BLaER1 treated with 17β-estradiol and CSF1 and Interleukin-3, amounts not matched to agents 10 nM and 100 nM (cell line): ENCODE results near the gene GOLT1A.
A peak's percentile ranks its signal among the peaks of the same experiment; 100 is the strongest.

Experiments used
- H3K27ac ChIP-seq, 11 experiments: shearing (Covaris generic); formaldehyde crosslinking; 2 replicates each; pipeline ENCODE4 v1.8.1; 2022
- H3K27me3 ChIP-seq, 11 experiments: shearing (Covaris generic); formaldehyde crosslinking; 2 replicates each; pipeline ENCODE4 v1.8.1; 2022
- H3K36me3 ChIP-seq, 11 experiments: shearing (Covaris generic); formaldehyde crosslinking; 2 replicates each; pipeline ENCODE4 v1.8.1; 2022
- H3K4me1 ChIP-seq, 10 experiments: shearing (Covaris generic); formaldehyde crosslinking; 2 replicates each; pipeline ENCODE4 v1.8.1; 2022
- H3K4me2 ChIP-seq, 11 experiments: shearing (Covaris generic); formaldehyde crosslinking; 2 replicates each; pipeline ENCODE4 v1.8.1; 2022
- H3K4me3 ChIP-seq, 10 experiments: shearing (Covaris generic); formaldehyde crosslinking; 2 replicates each; pipeline ENCODE4 v1.8.1; 2022
- H3K9ac ChIP-seq, 11 experiments: shearing (Covaris generic); formaldehyde crosslinking; 2 replicates each; pipeline ENCODE4 v1.8.1; 2022
- H3K9me3 ChIP-seq, 11 experiments: shearing (Covaris generic); formaldehyde crosslinking; replicated peaks in 1 of 11; 2 replicates each; pipeline ENCODE4 v1.8.1; 2022
- H4K20me1 ChIP-seq, 11 experiments: shearing (Covaris generic); formaldehyde crosslinking; 2 replicates each; pipeline ENCODE4 v1.8.1; 2022
- Cebpa-rat ChIP-seq, 11 experiments: shearing (Covaris generic); IDR thresholded peaks; 2 replicates each; pipeline ENCODE4 v1.8.1; 2022

The GOLT1A gene

DNA sequence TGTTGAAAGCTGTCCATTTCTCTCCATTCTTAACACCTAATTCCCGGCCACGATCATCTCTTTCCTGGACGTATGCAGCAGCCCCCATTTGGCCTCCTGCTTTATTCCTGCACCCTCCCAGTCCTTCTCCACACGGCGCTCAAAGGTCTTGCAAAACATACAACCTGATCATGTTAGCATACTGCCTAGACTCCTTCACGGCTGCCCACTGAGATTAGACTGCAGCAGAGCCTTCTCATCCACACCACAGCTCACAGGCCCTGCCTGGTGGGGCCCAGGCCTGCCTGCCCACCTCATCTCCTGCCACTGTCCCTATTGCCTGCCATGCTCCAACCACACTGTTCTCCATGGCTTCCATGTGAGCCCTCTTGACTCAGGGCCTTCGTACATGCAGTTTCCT, 2.7 kb downstream of the GOLT1A start:
- Histone ChIP-seq H3K27me3 (no peaks in the 10 kb centered on the region), H3K9ac (no peak overlapping the region), H3K9me3 (no peaks in the 10 kb centered on the region), H3K4me2 (peak overlapping the region in 3 of 11 experiments; percentile 4 to 95 (median 25); a peak in 3 of 22 replicates), H3K36me3 (no peaks in the 10 kb centered on the region), H4K20me1 (no peaks in the 10 kb centered on the region), H3K27ac (peak overlapping the region in 3 of 11 experiments; percentile 78 to 90 (median 88); a peak in 4 of 22 replicates), H3K4me1 (peaks cover 7 to 51% (median 28%) of the 10 kb centered on the region in 10 experiments), H3K4me3 (no peak overlapping the region)
- TF ChIP-seq Cebpa-rat (IDR thresholded peaks at IDR 0.05), result no peak

DNA sequence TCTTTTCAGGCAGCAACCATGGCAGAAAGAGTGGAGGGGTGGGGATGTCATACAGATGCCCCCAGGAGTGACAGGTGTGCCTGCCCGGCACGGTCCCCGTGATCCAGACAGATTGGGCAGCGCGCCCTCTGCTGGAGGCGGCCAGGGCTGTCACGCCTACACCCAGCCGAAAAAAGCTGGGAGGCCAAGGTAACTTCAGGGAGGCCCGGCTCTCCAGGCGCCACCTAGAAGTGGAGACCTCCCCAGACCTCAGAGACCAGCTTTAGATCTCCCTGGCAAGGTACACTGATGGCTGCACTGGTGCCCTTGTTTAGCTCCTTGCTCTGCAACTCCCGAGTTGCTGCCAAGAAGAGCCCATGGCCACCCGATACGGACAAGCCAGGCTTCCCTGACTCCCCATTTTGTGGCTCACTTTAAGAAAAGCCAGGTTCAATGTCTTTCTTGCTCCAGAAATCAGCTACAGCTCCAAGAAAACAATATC, 6.6 kb downstream of the GOLT1A start:
- Histone ChIP-seq H3K9ac (no peak overlapping the region), H3K4me2 (peak overlapping the region in 2 of 11 experiments; percentile 1 to 22; a peak in 3 of 22 replicates), H3K27me3 (no peaks in the 10 kb centered on the region), H3K4me1 (peaks cover 0 to 21% (median 6%) of the 10 kb centered on the region in 10 experiments; a peak in 7 of 20 replicates), H3K36me3 (no peaks in the 10 kb centered on the region), H3K9me3 (no peaks in the 10 kb centered on the region), H4K20me1 (no peaks in the 10 kb centered on the region), H3K4me3 (no peak overlapping the region), H3K27ac (0 out of 22 replicates have a peak overlapping the region, but pooled peaks of 1 of the 11 experiments have one; percentile 18)
- no peak for TF ChIP-seq Cebpa-rat (IDR thresholded peaks at IDR 0.05)

GRCh38 chr1:204206121-204206520, 7.7 kb downstream of the GOLT1A start:
- H3K27ac ChIP-seq, result no peak overlapping the region
- H4K20me1 ChIP-seq, result no peaks in the 10 kb centered on the region
- no peaks in the 10 kb centered on the region for H3K9me3 ChIP-seq
- no peaks in the 10 kb centered on the region for H3K27me3 ChIP-seq
- no peak overlapping the region for H3K4me2 ChIP-seq
- H3K4me1 ChIP-seq, result peaks cover 0 to 13% (median under 1%) of the 10 kb centered on the region in 10 experiments; a peak in 4 of 20 replicates
- no peaks in the 10 kb centered on the region for H3K36me3 ChIP-seq
- no peak overlapping the region for H3K9ac ChIP-seq
- H3K4me3 ChIP-seq, result no peak overlapping the region
- no peak for TF ChIP-seq Cebpa-rat (IDR thresholded peaks at IDR 0.05)

DNA sequence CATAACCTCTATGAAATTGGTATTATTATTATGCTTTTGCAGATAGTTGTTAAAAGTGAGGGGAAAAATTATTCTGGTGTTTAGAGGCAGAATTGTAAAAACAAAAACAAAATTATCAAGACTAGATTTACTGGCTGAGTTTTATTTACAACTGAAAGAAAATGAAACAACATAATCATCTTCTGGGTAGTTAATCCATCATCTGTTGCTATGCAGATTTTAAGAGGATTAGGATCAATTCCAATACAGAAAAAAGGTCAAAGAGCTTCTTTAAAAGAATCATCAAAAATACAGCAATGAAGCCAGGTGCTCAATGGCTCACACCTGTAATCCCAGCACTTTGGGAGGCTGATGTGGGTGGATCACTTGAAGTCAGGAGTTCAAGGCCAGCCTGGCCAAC, 8.3 kb downstream of the GOLT1A start:
- no peaks in the 10 kb centered on the region for H3K36me3 ChIP-seq
- no peak overlapping the region for H3K27ac ChIP-seq
- H4K20me1 ChIP-seq, result no peaks in the 10 kb centered on the region
- H3K9me3 ChIP-seq, result no peaks in the 10 kb centered on the region
- no peak overlapping the region for H3K4me3 ChIP-seq
- no peaks in the 10 kb centered on the region for H3K27me3 ChIP-seq
- peaks cover 0 to 11% (median 2%) of the 10 kb centered on the region in 10 experiments; a peak in 5 of 20 replicates for H3K4me1 ChIP-seq
- TF ChIP-seq Cebpa-rat (IDR thresholded peaks at IDR 0.05), result no peak
- no peak overlapping the region for H3K4me2 ChIP-seq
- H3K9ac ChIP-seq, result no peak overlapping the region

GRCh38 chr1:204204944-204205343, 8.8 kb downstream of the GOLT1A start:
- Histone ChIP-seq H3K27me3 (no peaks in the 10 kb centered on the region), H4K20me1 (no peaks in the 10 kb centered on the region), H3K4me3 (no peak overlapping the region), H3K27ac (no peak overlapping the region), H3K36me3 (no peaks in the 10 kb centered on the region), H3K4me1 (peaks cover 0 to 11% (median 2%) of the 10 kb centered on the region in 10 experiments; a peak in 6 of 20 replicates), H3K9ac (no peak overlapping the region), H3K9me3 (no peaks in the 10 kb centered on the region), H3K4me2 (no peak overlapping the region)
- TF ChIP-seq Cebpa-rat (IDR thresholded peaks at IDR 0.05), result no peak

- Histone ChIP-seq H3K4me3 (no peak overlapping the region), H3K4me1 (peaks cover 11 to 28% (median 17%) of the 10 kb centered on the region in 10 experiments), H4K20me1 (no peaks in the 10 kb centered on the region; a peak in 1 of 22 replicates), H3K4me2 (no peak overlapping the region), H3K9me3 (no peaks in the 10 kb centered on the region), H3K36me3 (no peaks in the 10 kb centered on the region), H3K9ac (no peak overlapping the region), H3K27me3 (no peaks in the 10 kb centered on the region), H3K27ac (no peak overlapping the region)
- TF ChIP-seq Cebpa-rat (IDR thresholded peaks at IDR 0.05), result no peak
These were observed 10.5 kb downstream of the GOLT1A start for GRCh38 chr1:204203206-204203767.

- Histone ChIP-seq H3K27me3 (no peaks in the 10 kb centered on the region), H3K36me3 (no peaks in the 10 kb centered on the region), H3K9me3 (no peaks in the 10 kb centered on the region), H3K4me1 (peaks cover 11 to 35% (median 22%) of the 10 kb centered on the region in 10 experiments), H3K4me2 (no peak overlapping the region), H4K20me1 (no peaks in the 10 kb centered on the region; a peak in 1 of 22 replicates), H3K4me3 (no peak overlapping the region), H3K27ac (no peak overlapping the region), H3K9ac (no peak overlapping the region)
- TF ChIP-seq Cebpa-rat (IDR thresholded peaks at IDR 0.05), result no peak
These were observed 11.3 kb downstream of the GOLT1A start for GRCh38 chr1:204202481-204202880.

- TF ChIP-seq Cebpa-rat (IDR thresholded peaks at IDR 0.05), result no peak
- peak overlapping the region in 1 of 11 experiments; percentile 23; a peak in 1 of 22 replicates for H3K27ac ChIP-seq
These were observed 12.3 kb downstream of the GOLT1A start for GRCh38 chr1:204201348-204202040.

DNA sequence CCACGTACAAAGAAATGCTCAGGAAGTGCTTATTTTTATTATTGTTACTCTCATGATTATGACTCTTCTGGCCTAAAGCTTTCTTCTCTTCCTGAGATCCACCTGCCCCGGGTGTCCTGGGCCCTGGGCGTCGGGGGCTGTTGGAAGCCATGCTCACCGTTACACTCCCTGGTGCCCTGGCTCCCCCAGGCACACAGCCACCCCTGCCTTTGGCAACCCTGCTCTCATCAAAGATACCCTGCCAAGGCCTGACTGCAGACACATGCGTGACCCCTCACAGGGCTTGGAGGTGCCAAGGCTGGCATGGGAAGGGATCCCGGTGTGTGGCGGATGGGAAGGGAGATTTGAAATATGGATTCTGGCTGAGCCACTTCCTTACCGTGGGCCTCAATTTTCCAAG, 14.2 kb downstream of the GOLT1A start:
- Histone ChIP-seq H3K9ac (no peak overlapping the region), H3K27me3 (peaks cover 0 to 7% (median 0%) of the 10 kb centered on the region in 11 experiments; a peak in 1 of 22 replicates), H3K4me2 (peak overlapping the region in 10 of 11 experiments; percentile 7 to 95 (median 85); a peak in 17 of 22 replicates), H3K9me3 (no peaks in the 10 kb centered on the region), H3K4me3 (no peak overlapping the region), H3K4me1 (peaks cover 16 to 59% (median 50%) of the 10 kb centered on the region in 10 experiments), H3K27ac (peak overlapping the region in 5 of 11 experiments; percentile 15 to 48 (median 44); a peak in 6 of 22 replicates), H4K20me1 (no peaks in the 10 kb centered on the region; a peak in 1 of 22 replicates), H3K36me3 (no peaks in the 10 kb centered on the region)
- no peak for TF ChIP-seq Cebpa-rat (IDR thresholded peaks at IDR 0.05)

More at GRCh38 chr1:204201348-204202040, 12.3 kb downstream of the GOLT1A start:
- H3K9ac ChIP-seq, result no peak overlapping the region
- peaks cover 11 to 40% (median 31%) of the 10 kb centered on the region in 10 experiments for H3K4me1 ChIP-seq
- peak overlapping the region in 6 of 11 experiments; percentile 4 to 18 (median 11); a peak in 3 of 22 replicates for H3K4me2 ChIP-seq
- H3K36me3 ChIP-seq, result no peaks in the 10 kb centered on the region
- no peak overlapping the region for H3K4me3 ChIP-seq
- H3K27me3 ChIP-seq, result peaks cover 0 to under 1% (median 0%) of the 10 kb centered on the region in 11 experiments; a peak in 1 of 22 replicates
- no peaks in the 10 kb centered on the region for H3K9me3 ChIP-seq
- H4K20me1 ChIP-seq, result no peaks in the 10 kb centered on the region; a peak in 1 of 22 replicates
